ENCODE data around the gene ADPRHL1. TPM values are rescaled to one million over a fixed set of nuclear protein-coding genes. Genes with fewer than 3 reads are reported as not detected.
"Not testable (repeated sequence)": the region's sequence is repeated elsewhere in the genome, so short reads cannot be mapped to it uniquely, and the experiment has no call there.

The ADPRHL1 gene
- total RNA-seq, 3 donors from 2014 or later (not counting 1 experiment from before 2014, with no cell fraction given) = 0.56 to 0.93 (median 0.72) TPM

- no peaks in the 10 kb centered on the region for H3K4me1 ChIP-seq (ENCODE audit: control insufficient read depth, insufficient read depth, low read length)
- intact Hi-C loops (cut with micrococcal nuclease) = no loop called here
- 98% methylated on average over 17 of the region's 17 CpGs for WGBS (ENCODE audit: insufficient coverage)
- H3K27ac Mint-ChIP-seq = no peak overlapping the region
- no peaks in the 10 kb centered on the region for H3K27me3 ChIP-seq (ENCODE audit: control insufficient read depth, insufficient read depth, low read length)
- H3K9me3 Mint-ChIP-seq = no peaks in the 10 kb centered on the region
- no peak for ATAC-seq
- no peak for DNase-seq
- H3K4me3 ChIP-seq (ENCODE audit: low read length) = no peak overlapping the region
- H3K27ac ChIP-seq (ENCODE audit: low read length) = no peak overlapping the region
- H3K36me3 Mint-ChIP-seq = no peaks in the 10 kb centered on the region
- H3K4me3 Mint-ChIP-seq = no peak overlapping the region
- no peak for TF ChIP-seq CTCF (IDR thresholded peaks at IDR 0.05)
- no peaks in the 10 kb centered on the region for H3K27me3 Mint-ChIP-seq (ENCODE audit: low read depth in 2 of 2)
- no peaks in the 10 kb centered on the region for H3K9me3 ChIP-seq (ENCODE audit: control insufficient read depth, insufficient read depth, low read length)
- H3K4me1 Mint-ChIP-seq = no peaks in the 10 kb centered on the region
- H3K36me3 ChIP-seq (ENCODE audit: control insufficient read depth, insufficient read depth, low read length) = no peaks in the 10 kb centered on the region
Measured at GRCh38 chr13:113437408-113438010, 15.8 kb downstream of the ADPRHL1 start.

DNA sequence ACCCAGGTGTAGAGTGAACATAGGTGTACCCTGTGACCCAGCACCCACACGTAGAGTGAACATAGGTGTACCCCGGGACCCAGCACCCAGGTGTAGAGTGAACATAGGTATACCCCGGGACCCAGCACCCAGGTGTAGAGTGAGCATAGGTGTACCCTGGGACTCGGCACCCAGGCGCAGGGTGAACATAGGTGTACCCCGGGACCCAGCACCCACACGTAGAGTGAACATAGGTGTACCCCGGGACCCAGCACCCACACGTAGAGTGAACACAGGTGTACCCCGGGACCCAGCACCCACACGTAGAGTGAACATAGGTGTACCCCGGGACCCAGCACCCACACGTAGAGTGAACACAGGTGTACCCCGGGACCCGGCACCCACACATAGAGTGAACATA, 16.4 kb downstream of the ADPRHL1 start:
- H3K27me3 Mint-ChIP-seq (ENCODE audit: low read depth in 2 of 2); H3K4me3 Mint-ChIP-seq; ATAC-seq; H3K9me3 Mint-ChIP-seq; H3K27me3 ChIP-seq (ENCODE audit: control insufficient read depth, insufficient read depth, low read length); H3K36me3 ChIP-seq (ENCODE audit: control insufficient read depth, insufficient read depth, low read length); H3K36me3 Mint-ChIP-seq; H3K4me3 ChIP-seq (ENCODE audit: low read length); H3K4me1 ChIP-seq (ENCODE audit: control insufficient read depth, insufficient read depth, low read length); H3K9me3 ChIP-seq (ENCODE audit: control insufficient read depth, insufficient read depth, low read length); DNase-seq; intact Hi-C loops (cut with micrococcal nuclease); H3K27ac ChIP-seq (ENCODE audit: low read length); H3K27ac Mint-ChIP-seq; H3K4me1 Mint-ChIP-seq: not testable (repeated sequence)
- 97% methylated on average over 13 of the region's 15 CpGs for WGBS (ENCODE audit: insufficient coverage)

DNA sequence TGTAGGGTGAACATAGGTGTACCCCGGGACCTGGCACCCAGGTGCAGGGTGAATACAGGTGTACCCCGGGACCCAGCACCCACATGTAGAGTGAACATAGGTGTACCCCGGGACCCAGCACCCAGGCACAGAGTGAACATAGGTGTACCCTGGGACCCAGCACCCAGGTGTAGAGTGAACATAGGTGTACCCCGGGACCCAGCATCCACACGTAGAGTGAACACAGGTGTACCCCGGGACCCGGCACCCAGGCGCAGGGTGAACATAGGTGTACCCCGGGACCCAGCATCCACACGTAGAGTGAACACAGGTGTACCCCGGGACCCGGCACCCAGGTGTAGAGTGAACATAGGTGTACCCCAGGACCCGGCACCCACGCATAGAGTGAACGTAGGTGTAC, 17.4 kb downstream of the ADPRHL1 start:
- H3K27me3 ChIP-seq (ENCODE audit: control insufficient read depth, insufficient read depth, low read length); H3K4me3 ChIP-seq (ENCODE audit: low read length); H3K4me1 Mint-ChIP-seq; H3K27ac Mint-ChIP-seq; H3K36me3 ChIP-seq (ENCODE audit: control insufficient read depth, insufficient read depth, low read length); H3K27me3 Mint-ChIP-seq (ENCODE audit: low read depth in 2 of 2); H3K9me3 Mint-ChIP-seq; H3K4me1 ChIP-seq (ENCODE audit: control insufficient read depth, insufficient read depth, low read length); ATAC-seq; DNase-seq; H3K9me3 ChIP-seq (ENCODE audit: control insufficient read depth, insufficient read depth, low read length); H3K27ac ChIP-seq (ENCODE audit: low read length); H3K4me3 Mint-ChIP-seq; intact Hi-C loops (cut with micrococcal nuclease); H3K36me3 Mint-ChIP-seq: not testable (repeated sequence)
- WGBS (ENCODE audit: insufficient coverage) = 97% methylated on average over 15 of the region's 15 CpGs

GRCh38 chr13:113433391-113433916, 19.8 kb downstream of the ADPRHL1 start:
- no peaks in the 10 kb centered on the region for H3K4me1 Mint-ChIP-seq
- WGBS (ENCODE audit: insufficient coverage) = 95% methylated on average over 8 of the region's 21 CpGs
- DNase-seq (no peak), ATAC-seq (no peak)
- Histone ChIP-seq H3K36me3 (ENCODE audit: control insufficient read depth, insufficient read depth, low read length) (no peaks in the 10 kb centered on the region), H3K4me3 (ENCODE audit: low read length) (no peak overlapping the region), H3K27me3 (ENCODE audit: control insufficient read depth, insufficient read depth, low read length) (no peaks in the 10 kb centered on the region), H3K4me1 (ENCODE audit: control insufficient read depth, insufficient read depth, low read length) (no peaks in the 10 kb centered on the region), H3K9me3 (ENCODE audit: control insufficient read depth, insufficient read depth, low read length) (no peaks in the 10 kb centered on the region), H3K27ac (ENCODE audit: low read length) (no peak overlapping the region)
- H3K27ac Mint-ChIP-seq = no peak overlapping the region
- intact Hi-C loops (cut with micrococcal nuclease) = no loop called here
- no peaks in the 10 kb centered on the region for H3K27me3 Mint-ChIP-seq (ENCODE audit: low read depth in 2 of 2)
- no peak for TF ChIP-seq CTCF (IDR thresholded peaks at IDR 0.05)
- no peak overlapping the region for H3K4me3 Mint-ChIP-seq
- H3K9me3 Mint-ChIP-seq = no peaks in the 10 kb centered on the region
- H3K36me3 Mint-ChIP-seq = no peaks in the 10 kb centered on the region

Measured in natural killer cell (primary cell).